ENCODE results near the gene EDC4. TPM values are rescaled to one million over a fixed set of nuclear protein-coding genes. Genes with fewer than 3 reads are reported as not detected.

The EDC4 gene
- total RNA-seq, 1 donor from 2014 or later = 81.1 TPM

DNA sequence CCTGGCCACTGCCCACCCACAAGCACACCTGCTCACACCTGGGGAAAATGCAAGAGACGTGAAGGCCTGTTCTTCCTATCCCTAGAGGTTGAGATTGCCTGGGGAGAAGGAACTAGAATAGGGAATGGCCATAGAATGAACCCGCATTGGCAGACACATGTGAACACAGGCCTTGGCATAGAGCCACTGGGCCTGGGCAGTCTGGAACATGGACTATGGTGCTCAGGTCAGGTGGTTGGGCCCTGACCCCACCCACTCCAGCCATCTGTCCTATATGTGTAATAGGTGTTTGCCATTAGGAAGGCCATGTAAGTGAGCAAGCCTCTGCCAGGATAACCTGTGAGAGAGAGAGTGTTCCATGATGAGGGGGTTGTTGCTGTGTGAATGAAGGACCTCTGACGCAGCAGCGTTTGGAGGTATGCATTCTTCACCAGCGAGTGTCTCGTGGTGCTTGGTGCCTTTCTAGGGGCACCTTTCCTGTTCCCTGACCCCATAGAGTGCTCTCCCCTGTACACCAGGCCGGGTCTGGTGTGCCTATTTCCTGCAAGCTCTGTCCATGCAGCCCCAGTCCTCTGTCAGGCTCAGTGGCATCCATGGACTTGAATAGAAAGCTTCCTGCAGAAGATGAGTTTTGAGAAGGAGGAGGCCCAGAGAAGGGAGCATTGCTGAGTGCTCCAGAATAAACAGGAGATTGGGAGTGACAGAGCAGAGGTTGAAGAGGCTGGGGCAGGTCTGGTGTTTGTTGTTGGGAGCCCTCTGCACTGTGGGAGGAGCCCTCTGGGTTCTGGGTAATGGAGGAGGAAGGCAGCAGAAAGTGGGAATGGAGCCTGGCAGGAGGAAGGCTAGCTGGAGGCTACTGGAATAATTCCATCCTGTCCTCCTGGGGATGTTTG lies 43.2 kb downstream of the EDC4 start:
- Mint-ChIP-seq H3K36me3 (peaks cover 4% of the 10 kb centered on the region), H3K4me3 (no peak overlapping the region), H3K4me1 (ENCODE audit: unreplicated experiment) (peaks cover 4% of the 10 kb centered on the region), H3K27me3 (no peaks in the 10 kb centered on the region), H3K9me3 (no peaks in the 10 kb centered on the region), H3K27ac (peak overlapping the region; percentile 58)
- DNase-seq (ENCODE audit: extremely low spot score, unreplicated experiment) = no peak
- TF ChIP-seq, protein P1, sequence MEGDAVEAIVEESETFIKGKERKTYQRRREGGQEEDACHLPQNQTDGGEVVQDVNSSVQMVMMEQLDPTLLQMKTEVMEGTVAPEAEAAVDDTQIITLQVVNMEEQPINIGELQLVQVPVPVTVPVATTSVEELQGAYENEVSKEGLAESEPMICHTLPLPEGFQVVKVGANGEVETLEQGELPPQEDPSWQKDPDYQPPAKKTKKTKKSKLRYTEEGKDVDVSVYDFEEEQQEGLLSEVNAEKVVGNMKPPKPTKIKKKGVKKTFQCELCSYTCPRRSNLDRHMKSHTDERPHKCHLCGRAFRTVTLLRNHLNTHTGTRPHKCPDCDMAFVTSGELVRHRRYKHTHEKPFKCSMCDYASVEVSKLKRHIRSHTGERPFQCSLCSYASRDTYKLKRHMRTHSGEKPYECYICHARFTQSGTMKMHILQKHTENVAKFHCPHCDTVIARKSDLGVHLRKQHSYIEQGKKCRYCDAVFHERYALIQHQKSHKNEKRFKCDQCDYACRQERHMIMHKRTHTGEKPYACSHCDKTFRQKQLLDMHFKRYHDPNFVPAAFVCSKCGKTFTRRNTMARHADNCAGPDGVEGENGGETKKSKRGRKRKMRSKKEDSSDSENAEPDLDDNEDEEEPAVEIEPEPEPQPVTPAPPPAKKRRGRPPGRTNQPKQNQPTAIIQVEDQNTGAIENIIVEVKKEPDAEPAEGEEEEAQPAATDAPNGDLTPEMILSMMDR (conservative IDR thresholded peaks at IDR 0.05) = no peak

DNA sequence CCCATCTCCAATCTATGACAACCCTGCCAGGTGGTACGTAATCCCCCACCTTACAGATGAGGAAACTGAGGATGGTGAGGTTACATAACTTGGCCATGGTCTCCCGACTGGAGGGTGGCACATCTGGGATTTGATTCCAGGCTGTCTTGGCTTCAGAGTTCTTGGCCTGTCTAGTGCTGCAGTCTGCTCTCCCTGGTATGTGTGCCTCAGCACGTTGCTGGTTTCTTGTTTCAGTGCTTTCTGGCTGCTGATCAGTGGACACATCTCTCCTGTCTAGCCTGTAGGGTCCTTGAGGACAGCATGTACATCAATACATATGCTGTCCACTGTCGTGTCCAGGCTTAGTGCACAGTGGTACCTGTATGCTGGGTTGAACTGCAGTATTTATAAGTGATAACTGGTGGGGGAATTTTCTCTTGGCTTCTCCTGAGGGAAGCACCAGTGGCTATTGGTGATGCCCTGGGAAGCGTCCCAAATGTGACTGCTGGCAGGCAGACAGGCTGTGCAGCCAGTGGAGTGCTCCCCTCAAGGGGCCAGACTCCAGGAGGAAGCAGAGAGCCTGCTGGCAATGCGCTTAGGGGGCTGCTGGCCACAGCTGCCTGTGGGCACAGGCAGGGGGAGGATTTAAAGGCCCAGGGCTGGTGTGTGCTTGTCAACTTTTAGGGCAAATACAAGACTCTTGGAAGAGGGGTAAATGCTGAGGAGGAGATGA lies 44.4 kb downstream of the EDC4 start:
- no peak for DNase-seq (ENCODE audit: extremely low spot score, unreplicated experiment)
- H3K36me3 Mint-ChIP-seq = peaks cover 4% of the 10 kb centered on the region
- no peak overlapping the region for H3K4me3 Mint-ChIP-seq
- H3K9me3 Mint-ChIP-seq = no peaks in the 10 kb centered on the region
- peak overlapping the region; percentile 63 for H3K27ac Mint-ChIP-seq
- H3K4me1 Mint-ChIP-seq (ENCODE audit: unreplicated experiment) = peaks cover 9% of the 10 kb centered on the region
- TF ChIP-seq, protein P1 (conservative IDR thresholded peaks at IDR 0.05) = no peak
- no peaks in the 10 kb centered on the region for H3K27me3 Mint-ChIP-seq

DNA sequence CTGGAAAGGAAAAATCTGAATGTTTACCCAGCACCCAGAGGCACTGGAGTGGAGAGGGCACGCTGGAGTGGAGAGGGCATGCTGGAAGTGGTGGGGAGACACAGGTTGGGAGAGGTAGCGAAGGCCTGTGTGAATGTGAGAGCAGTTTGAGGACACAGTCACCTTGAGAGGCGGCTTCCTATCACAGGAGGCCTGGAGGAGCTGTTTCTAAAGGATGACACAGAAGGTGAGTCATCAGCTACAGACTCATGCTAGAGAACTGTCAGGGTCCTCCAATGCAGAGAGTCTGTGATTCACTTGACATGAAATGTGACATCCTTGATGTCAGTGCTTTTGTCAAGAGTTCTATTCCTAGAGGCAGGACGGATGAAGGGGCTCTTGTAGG lies 45.0 kb downstream of the EDC4 start:
- Mint-ChIP-seq H3K27me3 (no peaks in the 10 kb centered on the region), H3K9me3 (no peaks in the 10 kb centered on the region), H3K27ac (peak overlapping the region; percentile 63), H3K4me3 (no peak overlapping the region), H3K36me3 (peaks cover 4% of the 10 kb centered on the region), H3K4me1 (ENCODE audit: unreplicated experiment) (peaks cover 11% of the 10 kb centered on the region)
- no peak for DNase-seq (ENCODE audit: extremely low spot score, unreplicated experiment)
- TF ChIP-seq, protein P1 (conservative IDR thresholded peaks at IDR 0.05) = no peak

- DNase-seq (ENCODE audit: extremely low spot score, unreplicated experiment) = no peak
- Mint-ChIP-seq H3K27ac (no peak overlapping the region), H3K36me3 (no peaks in the 10 kb centered on the region), H3K9me3 (no peaks in the 10 kb centered on the region), H3K4me1 (ENCODE audit: unreplicated experiment) (peaks cover 16% of the 10 kb centered on the region), H3K27me3 (no peaks in the 10 kb centered on the region), H3K4me3 (no peak overlapping the region)
- TF ChIP-seq, protein P1 (conservative IDR thresholded peaks at IDR 0.05) = no peak
Measured at GRCh38 chr16:67919622-67920221, 46.9 kb downstream of the EDC4 start.

DNA sequence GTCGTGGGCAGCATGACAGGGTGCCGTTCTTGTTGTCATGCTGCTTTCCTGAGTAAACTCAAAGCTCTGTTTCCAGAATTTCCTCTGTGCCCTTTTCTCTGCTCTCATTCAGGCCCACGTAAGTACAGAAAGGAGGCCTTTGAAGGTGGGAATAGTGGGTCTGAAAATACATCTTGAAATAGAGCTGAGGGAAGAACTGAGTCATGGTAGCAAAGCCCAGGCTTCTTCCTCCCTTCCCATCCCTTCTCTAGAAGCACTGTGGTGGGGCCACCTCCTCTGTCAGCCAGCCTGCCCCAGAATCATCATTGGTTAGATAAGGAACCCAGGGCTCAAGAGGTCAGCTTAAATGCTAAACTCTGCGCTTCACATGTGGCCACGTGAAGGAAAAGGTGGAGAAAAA lies 49.4 kb downstream of the EDC4 start:
- H3K27ac Mint-ChIP-seq = no peak overlapping the region
- no peaks in the 10 kb centered on the region for H3K27me3 Mint-ChIP-seq
- peaks cover 12% of the 10 kb centered on the region for H3K4me1 Mint-ChIP-seq (ENCODE audit: unreplicated experiment)
- no peak overlapping the region for H3K4me3 Mint-ChIP-seq
- no peak for DNase-seq (ENCODE audit: extremely low spot score, unreplicated experiment)
- no peaks in the 10 kb centered on the region for H3K9me3 Mint-ChIP-seq
- no peaks in the 10 kb centered on the region for H3K36me3 Mint-ChIP-seq
- TF ChIP-seq, protein P1 (conservative IDR thresholded peaks at IDR 0.05) = no peak
